Measurements from ENCODE around the gene SLC25A22. TPM values are rescaled to one million over a fixed set of nuclear protein-coding genes. Genes with fewer than 3 reads are reported as not detected.

SLC25A22 gene
- total RNA-seq, 2 experiments from 2014 or later = 9.1 to 11.1 TPM

DNA sequence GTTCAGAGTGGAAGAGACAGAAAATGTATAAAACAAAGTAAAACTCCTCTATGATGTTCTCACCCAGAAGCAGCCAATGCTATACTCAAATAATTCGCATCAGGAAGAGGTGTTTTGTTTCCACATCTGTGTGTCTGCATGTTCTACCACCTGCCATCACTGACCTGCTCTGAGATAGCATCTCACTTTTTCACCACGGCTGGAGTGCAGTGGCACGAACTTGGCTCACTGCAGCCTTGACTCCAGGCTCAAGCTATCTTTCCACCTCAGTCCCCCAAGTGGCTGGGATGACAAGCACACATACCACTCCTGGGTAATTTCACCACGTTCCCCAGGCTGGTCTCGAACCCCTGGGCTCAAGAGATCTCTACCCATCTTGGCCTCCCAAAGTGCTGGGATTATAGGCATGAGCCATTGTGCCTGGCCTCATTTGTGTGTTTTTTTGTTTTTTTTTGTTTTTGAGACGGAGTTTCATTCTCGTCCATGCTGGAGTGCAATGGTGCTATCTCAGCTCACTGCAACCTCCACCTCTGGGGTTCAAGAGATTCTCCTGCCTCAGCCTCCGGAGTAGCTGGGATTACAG lies 36.5 kb downstream of the SLC25A22 start:
- intact Hi-C loops (cut with DNase I, micrococcal nuclease) = no loop called here
- H3K9me3 ChIP-seq (ENCODE audit: control insufficient read depth in 1 of 2, insufficient read depth in 1 of 2, low read length in 2 of 2) = no peaks in the 10 kb centered on the region
- H3K36me3 Mint-ChIP-seq (ENCODE audit: low read depth) = peaks cover 58% of the 10 kb centered on the region
- H3K4me3 ChIP-seq (ENCODE audit: low read length) = no peak overlapping the region
- ChIA-PET POLR2A (interaction anchor here (0.9 to 1.6 kb wide), 2 partner anchors 14 to 146 kb away, joined by 3 read pairs; partner anchors contain the start of gene IRF7), CTCF (no interaction called here)
- no peak overlapping the region for H3K27ac Mint-ChIP-seq
- H3K36me3 ChIP-seq (ENCODE audit: insufficient read depth, low read length) = peaks cover 78% of the 10 kb centered on the region
- no peaks in the 10 kb centered on the region for H3K27me3 Mint-ChIP-seq
- no peaks in the 10 kb centered on the region for H3K9me3 Mint-ChIP-seq
- H3K4me1 Mint-ChIP-seq (ENCODE audit: low read depth) = no peaks in the 10 kb centered on the region
- TF ChIP-seq, protein P1, sequence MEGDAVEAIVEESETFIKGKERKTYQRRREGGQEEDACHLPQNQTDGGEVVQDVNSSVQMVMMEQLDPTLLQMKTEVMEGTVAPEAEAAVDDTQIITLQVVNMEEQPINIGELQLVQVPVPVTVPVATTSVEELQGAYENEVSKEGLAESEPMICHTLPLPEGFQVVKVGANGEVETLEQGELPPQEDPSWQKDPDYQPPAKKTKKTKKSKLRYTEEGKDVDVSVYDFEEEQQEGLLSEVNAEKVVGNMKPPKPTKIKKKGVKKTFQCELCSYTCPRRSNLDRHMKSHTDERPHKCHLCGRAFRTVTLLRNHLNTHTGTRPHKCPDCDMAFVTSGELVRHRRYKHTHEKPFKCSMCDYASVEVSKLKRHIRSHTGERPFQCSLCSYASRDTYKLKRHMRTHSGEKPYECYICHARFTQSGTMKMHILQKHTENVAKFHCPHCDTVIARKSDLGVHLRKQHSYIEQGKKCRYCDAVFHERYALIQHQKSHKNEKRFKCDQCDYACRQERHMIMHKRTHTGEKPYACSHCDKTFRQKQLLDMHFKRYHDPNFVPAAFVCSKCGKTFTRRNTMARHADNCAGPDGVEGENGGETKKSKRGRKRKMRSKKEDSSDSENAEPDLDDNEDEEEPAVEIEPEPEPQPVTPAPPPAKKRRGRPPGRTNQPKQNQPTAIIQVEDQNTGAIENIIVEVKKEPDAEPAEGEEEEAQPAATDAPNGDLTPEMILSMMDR (IDR thresholded peaks at IDR 0.05) = no peak
- DNase-seq (no peak), ATAC-seq (ENCODE audit: poor library complexity) (no peak)
- no peaks in the 10 kb centered on the region for H3K27me3 ChIP-seq (ENCODE audit: control insufficient read depth in 1 of 2, insufficient read depth in 2 of 2, low read length in 2 of 2)
- no peak overlapping the region for H3K27ac ChIP-seq (ENCODE audit: low read depth in 1 of 2, low read length in 2 of 2)
- H3K4me1 ChIP-seq (ENCODE audit: insufficient read depth, low read length) = peaks cover 4% of the 10 kb centered on the region
- H3K4me3 Mint-ChIP-seq = no peak overlapping the region

DNA sequence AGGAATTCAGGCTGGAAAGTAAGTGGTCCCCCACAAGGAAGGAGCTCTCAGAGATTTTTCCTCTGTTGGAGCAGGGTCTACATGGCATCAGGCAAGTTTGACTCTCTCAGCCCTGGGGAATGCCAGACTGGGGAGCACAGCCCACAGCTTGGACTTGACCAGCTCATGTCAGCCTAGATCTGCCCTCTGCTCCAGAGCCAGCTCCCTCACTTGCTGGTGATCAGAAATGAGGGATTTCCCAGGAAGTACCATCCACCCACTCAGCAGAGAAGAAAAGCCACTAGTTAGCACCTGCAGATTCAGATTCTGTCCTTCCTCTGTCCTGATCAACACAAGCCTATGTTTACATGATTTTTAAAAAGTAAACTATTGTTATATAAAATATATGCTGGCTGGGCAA lies 37.8 kb downstream of the SLC25A22 start:
- H3K4me3 ChIP-seq (ENCODE audit: low read length) = no peak overlapping the region
- DNase-seq = no peak
- H3K9me3 ChIP-seq (ENCODE audit: control insufficient read depth in 1 of 2, insufficient read depth in 1 of 2, low read length in 2 of 2) = no peaks in the 10 kb centered on the region
- Mint-ChIP-seq H3K27me3 (no peaks in the 10 kb centered on the region), H3K27ac (no peak overlapping the region), H3K4me3 (no peak overlapping the region), H3K9me3 (no peaks in the 10 kb centered on the region), H3K4me1 (ENCODE audit: low read depth) (no peaks in the 10 kb centered on the region), H3K36me3 (ENCODE audit: low read depth) (peaks cover 60% of the 10 kb centered on the region)
- peaks cover 88% of the 10 kb centered on the region for H3K36me3 ChIP-seq (ENCODE audit: insufficient read depth, low read length)
- H3K27me3 ChIP-seq (ENCODE audit: control insufficient read depth in 1 of 2, insufficient read depth in 2 of 2, low read length in 2 of 2) = no peaks in the 10 kb centered on the region
- intact Hi-C loops (cut with DNase I, micrococcal nuclease) = no loop called here
- no peak overlapping the region for H3K27ac ChIP-seq (ENCODE audit: low read depth in 1 of 2, low read length in 2 of 2)
- ChIA-PET POLR2A (interaction anchor here (1.9 kb wide), 1 partner anchor 34 kb away, joined by 4 read pairs; no protein-coding TSS in a partner anchor), CTCF (no interaction called here)
- TF ChIP-seq, protein P1 (IDR thresholded peaks at IDR 0.05) = no peak
- no peak for ATAC-seq (ENCODE audit: poor library complexity)
- H3K4me1 ChIP-seq (ENCODE audit: insufficient read depth, low read length) = peaks cover 2% of the 10 kb centered on the region

DNA sequence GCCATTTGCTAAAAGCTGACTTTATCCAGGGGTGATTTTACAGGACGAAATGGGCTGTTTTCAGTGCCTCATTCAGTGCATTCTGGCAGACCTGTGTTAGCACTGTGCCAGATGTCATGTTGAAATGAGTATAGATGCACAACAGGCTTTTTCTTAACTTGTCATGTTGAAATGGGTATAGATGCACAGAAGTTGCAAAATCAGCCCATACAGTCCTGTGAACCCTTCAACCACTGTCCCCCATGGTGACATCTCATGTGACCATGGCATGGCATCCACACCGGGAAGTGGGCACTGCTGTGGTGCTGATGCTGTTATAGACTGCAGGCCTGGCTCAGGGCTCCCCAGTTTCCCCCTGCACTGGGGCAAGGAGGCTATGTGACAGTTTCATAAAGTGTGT lies 48.4 kb downstream of the SLC25A22 start:
- Mint-ChIP-seq H3K27ac (no peak overlapping the region), H3K4me3 (peak overlapping the region; percentile 72), H3K9me3 (no peaks in the 10 kb centered on the region), H3K36me3 (ENCODE audit: low read depth) (no peaks in the 10 kb centered on the region), H3K4me1 (ENCODE audit: low read depth) (peaks cover 18% of the 10 kb centered on the region), H3K27me3 (no peaks in the 10 kb centered on the region)
- CTCF ChIA-PET = interaction anchor here (0.7 kb wide), 1 partner anchor 195 kb away, joined by 3 read pairs; no protein-coding TSS in a partner anchor
- intact Hi-C loops (cut with DNase I, micrococcal nuclease) = loop anchor here (5.0 kb wide), 1 partner anchor 48 kb away; the partner anchor contains the start of gene SLC25A22 (in 2 of the 2)
- H3K9me3 ChIP-seq (ENCODE audit: control insufficient read depth in 1 of 2, insufficient read depth in 1 of 2, low read length in 2 of 2) = no peaks in the 10 kb centered on the region
- H3K27me3 ChIP-seq (ENCODE audit: control insufficient read depth in 1 of 2, insufficient read depth in 2 of 2, low read length in 2 of 2) = no peaks in the 10 kb centered on the region
- DNase-seq (no peak), ATAC-seq (ENCODE audit: poor library complexity) (no peak)
- TF ChIP-seq, protein P1 (IDR thresholded peaks at IDR 0.05) = no peak
- POLR2A ChIA-PET = no interaction called here
- no peak overlapping the region for H3K27ac ChIP-seq (ENCODE audit: low read depth in 1 of 2, low read length in 2 of 2)
- H3K4me3 ChIP-seq (ENCODE audit: low read length) = no peak overlapping the region
- peaks cover 23% of the 10 kb centered on the region for H3K4me1 ChIP-seq (ENCODE audit: insufficient read depth, low read length)
- H3K36me3 ChIP-seq (ENCODE audit: insufficient read depth, low read length) = no peaks in the 10 kb centered on the region
